HG03159 (cell line): Measurements from ENCODE around the gene SLC6A2.

ENCODE experiments used
- ATAC-seq: cut with Tn5 transposase; IDR thresholded peaks from one replicate; pipeline ENCODE4 v1.9.1; 2021; ENCODE audit warnings: mild to moderate bottlenecking, moderate library complexity; ENCODE audit not compliant: unreplicated experiment

SLC6A2 gene

DNA sequence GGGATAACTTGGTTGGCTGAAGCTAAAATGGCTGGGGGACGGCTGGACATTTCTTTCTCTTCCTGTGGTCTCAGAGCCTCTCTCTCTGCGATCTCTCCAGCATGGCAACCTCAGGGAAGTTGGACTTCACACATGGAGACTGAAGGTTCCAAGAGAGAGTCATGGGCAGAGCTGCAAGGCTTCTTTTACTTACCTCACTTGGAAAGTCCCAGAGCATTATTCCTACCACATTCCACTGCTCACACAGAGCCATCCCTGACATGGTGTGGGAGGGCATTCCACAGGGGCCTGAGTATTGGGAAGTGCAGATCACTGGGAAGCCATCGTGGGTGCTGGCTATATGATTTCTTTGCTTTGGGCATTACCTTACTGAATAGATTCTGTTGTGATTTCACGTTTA is 9.8 kb upstream of the SLC6A2 start:
- no peak for ATAC-seq

DNA sequence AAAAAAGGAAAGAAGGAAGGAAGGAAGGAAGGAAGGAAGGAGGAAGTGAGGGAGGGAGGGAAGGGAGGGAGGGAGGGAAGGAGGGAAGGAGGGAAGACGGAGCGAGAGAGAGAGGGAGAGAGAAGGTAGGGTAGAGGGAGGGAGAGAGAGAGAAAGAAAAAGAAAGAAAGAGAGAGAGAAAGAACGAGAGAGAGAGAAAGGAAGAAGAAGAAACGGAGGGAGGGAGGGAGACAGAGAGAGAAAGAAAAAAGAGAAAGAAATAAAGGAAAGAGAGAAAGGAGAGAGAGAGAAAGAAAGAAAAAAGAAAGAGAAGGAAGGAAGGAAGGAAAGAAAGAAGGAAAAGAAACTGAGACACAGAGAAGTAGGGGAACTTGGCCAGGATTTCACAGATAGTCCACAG is 8.4 kb upstream of the SLC6A2 start:
- no peak for ATAC-seq

GRCh38 chr16:55647798-55648197 is 8.0 kb upstream of the SLC6A2 start:
- ATAC-seq = no peak

- ATAC-seq = no peak
Observed at GRCh38 chr16:55651841-55652824, 3.7 kb upstream of the SLC6A2 start.

DNA sequence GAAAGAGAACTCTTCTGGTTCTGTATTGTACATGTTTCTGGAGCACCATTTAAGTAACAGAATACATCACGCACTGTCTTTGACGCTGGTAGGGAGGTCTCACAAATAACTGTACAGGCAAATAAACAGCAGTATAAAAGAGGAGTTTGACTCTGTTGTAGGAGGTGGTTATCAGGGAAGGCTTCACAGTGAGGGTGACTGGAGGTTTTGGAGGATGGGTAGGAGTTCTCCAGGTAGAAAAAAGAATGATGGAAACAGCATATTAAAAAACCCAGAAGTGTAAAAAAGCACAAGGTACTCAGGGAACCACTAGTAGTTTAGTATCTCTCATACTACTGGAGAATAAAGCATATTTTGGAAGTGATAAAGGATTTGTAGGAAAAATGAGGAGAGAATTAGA is 2.7 kb upstream of the SLC6A2 start:
- ATAC-seq = no peak

GRCh38 chr16:55655381-55655896 is 349 bp upstream of the SLC6A2 start:
- ATAC-seq = no peak

GRCh38 chr16:55656691-55657092 is 904 bp downstream of the SLC6A2 start:
- ATAC-seq = no peak

DNA sequence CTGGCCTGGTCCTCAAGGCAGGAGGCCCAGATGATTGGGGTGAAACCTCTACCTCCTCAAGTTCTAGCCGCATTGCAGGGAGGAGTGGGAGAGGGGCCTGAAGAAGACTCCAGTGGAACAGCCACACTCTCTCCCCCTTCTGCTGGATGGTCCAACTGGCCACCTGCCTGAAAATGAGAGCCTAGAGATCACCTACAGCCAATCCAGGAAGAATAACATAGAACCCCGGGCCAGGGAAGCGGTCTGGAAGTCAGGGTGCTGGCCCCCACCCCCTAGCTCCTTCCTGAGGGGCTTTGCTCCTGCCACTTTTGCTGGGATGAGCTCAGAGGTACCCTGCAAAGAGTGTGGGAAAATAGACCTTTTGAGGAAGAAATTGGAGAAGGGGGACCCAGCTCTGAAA is 1.8 kb downstream of the SLC6A2 start:
- ATAC-seq = no peak

DNA sequence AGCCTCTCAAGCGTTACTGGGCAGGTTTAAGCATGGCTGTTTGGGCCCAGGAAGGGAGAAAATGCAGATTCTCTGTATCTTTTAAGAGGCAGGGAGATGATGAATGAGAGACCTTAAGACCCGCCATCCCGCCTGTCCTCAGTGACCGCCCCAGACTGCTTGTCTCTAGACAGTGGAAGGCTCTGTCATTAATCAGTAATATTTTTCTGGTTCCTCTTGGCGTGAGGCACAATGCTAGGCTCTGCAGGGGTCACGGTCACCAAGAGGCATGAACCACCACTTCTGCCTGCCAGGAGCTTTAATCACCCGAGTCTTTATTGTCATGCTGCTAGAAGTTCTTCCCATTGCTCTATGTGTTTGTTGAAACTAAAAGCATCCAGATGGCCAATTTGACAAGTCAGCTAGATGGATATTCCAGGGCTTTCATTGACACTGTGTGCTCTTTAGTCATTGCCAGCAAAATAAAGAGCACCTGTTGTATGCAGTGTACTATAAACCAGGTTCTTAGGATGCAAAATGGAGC is 3.2 kb downstream of the SLC6A2 start:
- no peak for ATAC-seq

DNA sequence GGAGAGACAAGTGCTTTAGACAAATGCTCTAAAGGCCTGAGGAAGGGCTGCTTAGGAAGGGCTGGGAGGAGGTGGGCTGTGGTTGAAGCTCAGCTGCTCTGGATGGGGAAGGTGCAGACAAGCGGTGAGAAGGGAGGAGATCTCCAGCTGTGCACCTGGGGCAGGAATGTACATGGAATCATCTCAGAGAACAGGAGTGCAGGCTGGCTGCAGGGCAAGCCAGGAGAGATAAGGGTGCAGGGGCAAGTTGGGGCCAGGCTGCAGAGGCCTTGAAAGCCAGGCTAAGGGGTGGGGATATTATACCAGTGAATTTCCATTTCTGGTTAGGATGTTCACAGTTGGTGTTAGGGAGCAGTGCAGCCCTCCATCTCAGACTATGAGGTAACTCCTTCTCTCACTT is 4.2 kb downstream of the SLC6A2 start:
- no peak for ATAC-seq

GRCh38 chr16:55660828-55661227 is 5.0 kb downstream of the SLC6A2 start:
- ATAC-seq = no peak

- ATAC-seq = no peak
Observed at GRCh38 chr16:55661941-55662643, 6.3 kb downstream of the SLC6A2 start.

DNA sequence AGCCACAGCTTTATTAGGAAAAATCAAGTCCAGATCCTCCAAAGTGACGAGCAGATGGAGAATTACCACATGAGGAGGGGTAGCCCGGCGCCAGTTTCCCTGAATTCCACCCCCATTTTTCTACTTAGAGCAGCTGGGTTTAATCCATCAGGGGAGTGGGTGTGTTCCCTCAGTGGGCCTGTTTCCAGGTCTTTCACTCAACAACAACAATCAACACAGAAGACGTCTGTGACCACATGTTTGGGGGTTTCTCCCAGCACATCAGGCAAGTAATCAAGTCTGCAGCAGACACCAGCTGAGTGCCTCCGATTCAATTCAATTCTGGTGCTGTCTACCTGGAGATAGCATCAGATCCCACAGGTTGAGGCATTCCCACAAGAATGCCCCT is 6.8 kb downstream of the SLC6A2 start:
- ATAC-seq = no peak

- no peak for ATAC-seq
Observed at GRCh38 chr16:55663225-55663624, 7.4 kb downstream of the SLC6A2 start.

DNA sequence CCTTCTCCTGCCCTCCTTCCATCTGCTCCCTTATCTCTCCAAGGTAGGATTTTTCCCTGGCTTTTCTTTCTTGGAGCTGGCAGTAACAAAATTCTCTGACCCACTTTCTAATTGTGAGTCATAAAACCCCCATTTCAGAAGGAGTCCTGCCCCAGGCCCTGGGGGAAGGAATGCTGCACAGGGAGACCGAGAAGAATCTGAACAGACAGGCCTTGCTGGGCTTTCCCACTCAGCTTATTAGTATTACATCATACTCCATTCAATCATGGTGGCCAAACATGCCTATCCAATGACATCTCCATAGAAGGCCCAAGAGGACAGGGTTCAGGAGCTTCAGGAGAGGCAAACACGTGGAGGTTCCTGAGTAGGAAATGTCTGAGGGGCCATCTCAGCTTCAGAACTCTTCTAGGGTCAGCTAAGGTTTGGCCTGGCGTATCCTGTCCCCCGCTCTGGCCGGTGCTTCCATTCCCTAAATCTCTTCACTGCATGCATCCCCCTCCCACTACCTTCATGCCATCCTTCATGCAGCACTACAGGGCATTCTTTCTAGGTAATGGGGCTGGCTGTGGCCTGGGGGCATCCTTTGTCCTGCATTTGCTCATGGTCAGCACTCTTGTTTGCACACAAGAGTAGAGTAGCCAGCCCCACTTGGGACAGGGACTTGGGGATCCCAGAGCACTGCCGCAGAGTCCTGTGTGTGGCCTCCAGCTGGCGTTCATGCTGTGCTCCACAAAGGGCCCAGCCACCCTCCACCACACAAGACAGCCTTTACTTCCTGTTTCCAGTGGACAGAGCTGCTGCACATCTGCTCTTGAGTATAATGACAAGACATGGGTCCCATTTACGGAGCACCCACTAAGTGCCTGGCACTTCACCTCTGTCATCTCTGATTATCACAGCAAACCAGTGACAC is 8.2 kb downstream of the SLC6A2 start:
- ATAC-seq = no peak

- ATAC-seq = no peak
Observed at GRCh38 chr16:55664786-55665407, 9.1 kb downstream of the SLC6A2 start.

GRCh38 chr16:55665511-55665910 is 9.7 kb downstream of the SLC6A2 start:
- no peak for ATAC-seq

- no peak for ATAC-seq
Observed at GRCh38 chr16:55666012-55666411, 10.2 kb downstream of the SLC6A2 start.

DNA sequence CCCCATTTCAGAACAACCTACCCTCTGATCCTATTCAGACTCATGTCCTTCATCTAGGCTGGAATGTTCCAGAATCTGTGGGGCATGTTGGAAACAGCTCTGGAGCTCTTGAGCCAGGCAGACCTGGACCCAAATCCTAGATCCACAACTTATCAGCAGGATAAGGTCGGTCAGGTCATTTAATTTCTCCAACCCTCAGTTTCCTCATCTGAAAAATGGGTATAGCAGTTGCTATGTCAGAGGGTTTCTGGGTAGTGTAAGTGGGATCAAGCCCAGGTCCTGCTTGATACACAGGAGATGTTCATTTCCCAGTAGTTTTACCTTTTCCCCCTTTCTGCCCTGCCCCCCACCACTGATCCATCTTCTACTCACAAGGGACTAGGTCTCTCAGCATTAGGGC is 12.0 kb downstream of the SLC6A2 start:
- no peak for ATAC-seq
